DMS153 treated with DMSO at 0.1 percent for 48 hours (cell line): Measurements from ENCODE around the gene TNFAIP8.

Experiments used
- DNase-seq: peaks from one replicate; lab custom pipeline; 2025; ENCODE audit not compliant: unreplicated experiment; lab: John Stamatoyannopoulos, UW

TNFAIP8 gene

DNA sequence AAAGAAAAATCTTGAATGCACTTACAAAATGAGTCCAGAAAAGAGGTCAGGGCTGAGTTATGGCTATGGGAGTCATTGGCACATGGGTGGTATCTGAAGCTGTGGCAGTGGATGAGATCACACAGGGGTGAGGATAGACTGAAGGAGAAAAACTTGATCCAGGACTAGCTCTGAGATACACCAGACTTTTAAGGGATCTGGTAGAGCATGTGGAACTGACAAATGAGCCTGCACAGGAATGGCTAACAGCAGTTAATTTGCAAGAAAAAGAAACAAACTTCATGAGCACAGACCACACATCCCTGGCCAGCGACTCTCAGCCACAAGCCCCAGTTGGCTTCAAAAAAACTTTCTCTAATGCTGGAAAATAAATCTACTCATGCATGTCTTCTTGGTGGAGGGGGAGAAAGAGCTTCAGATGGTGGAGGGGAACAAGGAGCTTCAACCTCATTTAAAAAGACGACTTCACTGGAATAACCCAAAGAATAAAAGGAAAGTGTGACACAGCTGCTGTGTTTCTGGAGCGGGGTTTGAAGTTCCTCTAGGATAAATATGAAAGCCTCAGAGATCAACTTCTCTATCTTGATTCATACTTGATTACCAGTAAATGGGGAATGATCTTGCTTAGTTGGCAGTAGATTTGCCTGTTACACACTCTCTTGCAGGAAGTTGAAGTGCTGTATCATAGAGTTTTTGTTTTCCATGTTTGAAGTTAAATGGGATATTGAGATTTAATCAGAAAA is 33.6 kb downstream of the TNFAIP8 start:
- DNase-seq = no peak

DNA sequence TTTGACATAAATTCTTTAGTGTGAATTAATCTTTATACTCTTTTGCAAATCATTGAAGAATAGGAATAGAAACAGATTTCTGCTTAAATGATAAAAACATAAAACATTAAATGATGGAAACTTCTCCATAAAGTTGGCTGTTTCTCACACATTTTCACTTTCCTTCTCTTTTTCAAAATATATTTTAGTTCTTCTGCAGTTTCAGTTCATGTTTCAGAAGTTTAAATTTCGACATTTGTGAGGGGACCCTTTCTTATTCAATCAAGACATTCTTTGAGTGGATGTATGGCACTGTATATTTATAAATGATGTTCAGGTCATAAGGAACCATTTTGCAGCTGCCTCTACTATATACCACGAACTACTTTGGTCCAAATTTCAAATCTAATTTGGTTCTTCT is 34.6 kb downstream of the TNFAIP8 start:
- DNase-seq = no peak

DNA sequence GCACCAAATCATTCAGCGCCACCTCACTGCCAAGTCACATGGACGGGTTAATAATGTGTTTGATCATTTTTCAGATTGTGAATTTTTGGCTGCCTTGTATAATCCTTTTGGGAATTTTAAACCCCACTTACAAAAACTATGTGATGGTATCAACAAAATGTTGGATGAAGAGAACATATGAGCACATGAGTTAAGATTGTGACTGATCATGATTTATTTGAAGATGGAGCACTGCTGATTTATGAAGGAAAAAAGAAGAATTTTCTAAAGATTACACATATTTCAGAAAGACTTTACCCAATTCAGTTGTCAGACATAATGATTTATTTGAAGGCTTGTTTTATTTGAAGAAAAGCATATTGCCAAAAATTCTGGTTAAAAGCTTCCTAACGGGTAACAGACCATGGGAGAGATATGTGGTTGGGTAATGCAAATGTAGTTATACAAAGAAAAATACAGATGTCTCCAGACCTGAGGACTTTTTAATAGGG is 37.4 kb downstream of the TNFAIP8 start:
- DNase-seq = no peak

DNA sequence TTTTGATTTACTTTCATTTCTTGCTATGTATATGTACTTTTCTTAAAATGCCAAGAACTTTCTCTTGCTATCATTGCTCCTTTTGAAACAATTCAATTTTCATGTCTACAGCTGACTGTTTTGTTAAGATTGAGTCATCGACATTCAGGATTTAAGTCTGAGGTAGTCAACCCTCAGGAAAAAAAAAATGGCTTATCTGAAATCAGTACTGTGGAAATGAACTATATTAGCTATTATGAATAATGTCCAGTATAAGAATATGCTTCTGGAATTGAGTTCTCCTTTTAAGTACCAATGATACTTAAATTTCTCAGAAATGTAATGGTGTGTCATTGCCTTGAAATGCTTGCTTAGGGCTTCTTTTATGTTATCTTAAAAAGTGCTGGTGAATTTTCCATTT is 37.9 kb downstream of the TNFAIP8 start:
- no peak for DNase-seq

DNA sequence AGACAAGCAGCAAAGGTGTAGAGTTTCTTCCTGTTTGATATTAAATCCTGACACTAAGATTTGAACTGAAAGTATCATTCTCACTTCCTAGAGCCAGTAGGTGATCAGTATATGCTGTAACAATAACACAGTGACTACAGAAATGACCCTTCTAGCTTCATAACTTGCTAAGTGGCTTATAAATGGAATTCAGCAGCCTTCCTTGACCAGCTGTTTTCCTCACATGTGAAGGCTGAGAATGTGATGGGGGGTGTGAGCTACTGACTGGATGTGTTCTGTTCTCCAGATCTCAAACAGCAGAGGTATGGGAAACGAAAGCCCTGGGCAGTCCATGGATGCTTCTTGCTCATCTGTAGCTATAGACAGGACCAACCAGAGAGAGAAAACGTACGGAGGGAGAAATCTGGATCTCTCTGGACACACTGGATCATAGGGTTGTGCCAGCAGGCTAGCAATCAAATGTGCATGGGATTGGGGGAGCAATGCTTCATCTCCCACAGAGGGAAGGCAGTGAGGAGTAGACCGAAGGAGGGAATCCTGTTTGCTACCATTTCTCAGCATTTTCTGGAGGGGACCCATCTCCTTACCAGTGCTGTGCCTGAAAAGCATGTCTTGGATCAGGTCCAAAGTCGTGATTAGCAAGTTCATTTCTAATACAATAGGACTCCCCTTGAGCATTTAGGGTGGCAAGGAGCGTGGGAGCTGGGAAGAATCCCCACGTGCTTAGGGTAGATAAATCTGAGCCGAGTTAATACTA is 39.4 kb downstream of the TNFAIP8 start:
- DNase-seq = no peak

DNA sequence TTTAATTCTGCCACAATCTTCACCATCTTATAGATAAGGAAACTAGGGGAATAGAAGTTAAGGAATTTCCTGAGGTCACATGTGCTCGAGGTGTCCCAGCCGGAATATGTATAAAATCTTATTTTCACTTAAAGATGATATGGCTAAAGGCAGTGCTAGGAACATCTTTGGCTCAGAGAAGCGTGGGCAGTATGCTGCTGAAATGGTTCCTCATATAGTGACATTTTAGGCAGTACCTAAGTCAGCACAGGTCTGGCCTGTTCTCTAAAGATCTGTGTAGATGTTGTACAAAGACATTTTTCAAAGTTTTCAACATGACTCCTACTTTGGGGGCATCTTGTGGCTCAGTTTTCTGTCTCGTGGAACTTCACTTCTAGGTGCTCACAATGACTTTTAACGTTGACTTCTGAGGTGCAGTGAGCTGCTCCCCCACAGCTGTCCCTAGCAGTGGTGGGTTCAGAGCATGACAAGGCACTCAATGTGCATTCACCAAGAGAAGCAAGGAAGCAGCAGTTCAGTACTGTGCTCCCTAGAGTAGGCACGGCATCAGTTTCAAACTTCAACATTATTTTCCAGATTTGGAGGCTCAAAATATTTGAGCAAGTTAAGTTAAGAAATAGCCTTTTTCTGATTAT is 40.3 kb downstream of the TNFAIP8 start:
- no peak for DNase-seq

DNA sequence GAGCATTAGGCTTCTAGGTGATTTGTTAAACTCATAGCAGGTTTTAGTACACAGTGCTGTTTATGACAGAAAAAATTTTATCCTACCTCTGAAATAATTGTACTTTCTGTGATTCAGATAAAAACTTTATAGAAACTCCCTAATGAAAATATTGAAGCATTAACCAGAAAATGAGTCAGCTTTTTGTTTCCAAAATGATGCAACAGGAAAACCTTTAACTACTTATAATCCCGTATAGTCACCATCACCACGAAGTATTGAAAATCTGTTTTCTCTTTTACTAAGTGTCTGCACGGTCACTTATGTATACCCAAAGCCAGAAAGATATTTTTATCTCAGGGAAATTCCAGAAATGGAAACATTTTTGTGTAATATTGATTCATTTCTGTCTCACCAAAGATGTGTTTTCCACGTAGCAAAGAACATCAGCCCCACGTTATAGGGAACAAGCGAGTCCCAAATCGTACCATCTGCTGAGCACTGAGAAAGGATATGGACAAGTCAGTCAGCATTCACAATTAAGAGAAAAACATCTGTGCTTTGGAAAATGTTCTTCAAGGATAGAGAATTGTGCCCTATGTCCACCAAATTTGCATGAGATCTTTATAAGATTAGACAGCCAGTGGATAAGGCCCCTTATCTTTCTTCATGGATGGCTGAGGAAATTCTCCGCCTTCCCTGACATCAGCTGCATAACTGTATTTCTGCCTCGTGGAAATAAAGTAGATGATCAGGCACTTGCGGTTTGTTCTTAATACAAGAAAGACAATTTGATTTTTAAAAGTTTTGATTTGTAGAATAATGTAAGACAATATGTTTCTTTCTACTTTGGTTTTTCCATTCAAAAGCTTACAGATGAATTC is 41.9 kb downstream of the TNFAIP8 start:
- DNase-seq = no peak

DNA sequence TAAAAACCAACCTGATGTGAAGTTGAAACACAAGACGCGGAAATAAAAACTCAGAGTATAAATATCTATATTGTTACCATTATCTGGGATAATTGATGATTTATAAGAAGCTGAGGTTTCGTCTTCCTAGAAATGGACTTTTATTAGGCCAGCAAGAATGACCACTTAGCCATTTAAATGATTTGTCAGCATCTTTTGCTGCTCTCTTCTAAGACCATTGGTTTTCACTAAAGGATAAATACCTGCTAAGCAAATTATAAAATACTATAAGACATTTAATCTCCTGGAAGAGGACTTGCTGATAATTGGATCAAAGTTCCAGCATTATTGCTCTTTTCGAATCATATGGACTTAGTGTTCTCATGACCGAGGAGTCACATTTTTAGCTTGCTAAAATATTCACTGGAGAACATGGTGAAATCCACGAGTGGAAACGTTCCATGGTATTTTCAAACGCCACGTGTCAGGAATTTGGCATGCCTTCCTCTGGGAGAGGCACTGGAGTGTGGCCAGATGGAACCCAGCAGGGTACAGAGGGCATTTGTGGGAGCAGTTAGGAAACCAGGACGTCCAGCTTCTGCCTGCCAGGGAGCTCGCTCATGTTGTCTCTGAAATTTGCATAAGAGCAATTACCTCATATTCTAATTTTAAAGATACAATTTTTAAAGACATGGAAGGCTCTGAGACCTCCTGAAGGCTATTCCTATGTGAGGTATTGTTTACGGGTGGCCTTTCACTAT is 43.1 kb downstream of the TNFAIP8 start:
- DNase-seq = no peak

DNA sequence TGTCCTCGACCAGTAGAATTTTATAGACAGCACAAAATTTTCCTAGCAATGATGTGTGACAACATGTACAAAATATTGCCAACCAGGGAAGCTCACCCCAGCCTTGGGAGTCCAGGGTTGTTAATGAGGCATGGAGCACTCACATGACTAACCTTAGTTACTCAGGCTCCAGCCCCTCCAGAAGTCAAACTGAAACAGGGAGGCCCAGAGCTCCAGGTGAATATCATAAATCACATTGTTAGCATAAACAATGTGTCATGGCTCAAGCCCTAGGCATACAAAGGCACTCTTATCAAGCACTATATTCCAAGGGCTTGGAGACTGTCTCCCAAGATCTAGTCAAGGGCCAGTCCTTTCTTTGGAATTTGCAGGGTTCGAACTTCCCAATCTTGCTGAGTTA is 44.4 kb downstream of the TNFAIP8 start:
- DNase-seq = no peak

DNA sequence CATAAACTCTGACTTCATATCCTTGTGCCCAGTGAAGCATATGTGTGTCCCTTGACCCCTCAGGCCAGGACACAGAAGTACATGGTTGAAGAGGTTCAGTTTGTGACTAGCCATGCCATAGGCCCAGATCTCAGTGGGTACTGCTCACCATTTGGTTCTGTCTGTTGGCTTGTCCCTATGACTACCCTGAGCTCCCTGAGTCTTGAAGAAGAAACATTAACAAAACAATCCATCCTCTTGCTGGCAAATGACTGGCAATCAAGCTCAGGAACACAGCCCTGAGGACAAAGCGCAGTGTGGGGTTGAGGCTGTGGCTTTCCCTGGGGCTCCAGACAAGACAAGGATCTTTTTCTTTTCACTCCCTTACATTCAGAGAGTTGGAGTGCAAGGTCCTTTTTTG is 46.3 kb downstream of the TNFAIP8 start:
- no peak for DNase-seq

DNA sequence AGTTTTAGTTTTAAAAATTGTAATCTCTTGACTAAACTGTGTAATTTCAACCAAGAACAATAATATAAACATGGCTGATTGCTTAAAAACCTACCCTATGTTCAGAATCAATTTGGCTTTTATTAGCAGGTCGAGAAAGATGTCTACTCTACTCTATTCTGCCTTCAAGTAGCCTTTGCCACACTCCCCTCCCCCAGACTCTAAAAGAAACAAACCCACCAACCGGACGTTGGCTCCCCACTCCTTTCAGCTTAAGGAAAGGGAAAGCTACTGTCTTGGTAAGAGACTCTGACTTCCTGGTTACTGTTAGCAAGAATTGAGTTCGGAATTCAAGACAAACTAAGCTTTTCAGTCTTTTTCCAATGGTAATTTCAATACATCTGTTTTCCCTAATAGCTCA is 46.7 kb downstream of the TNFAIP8 start:
- no peak for DNase-seq

DNA sequence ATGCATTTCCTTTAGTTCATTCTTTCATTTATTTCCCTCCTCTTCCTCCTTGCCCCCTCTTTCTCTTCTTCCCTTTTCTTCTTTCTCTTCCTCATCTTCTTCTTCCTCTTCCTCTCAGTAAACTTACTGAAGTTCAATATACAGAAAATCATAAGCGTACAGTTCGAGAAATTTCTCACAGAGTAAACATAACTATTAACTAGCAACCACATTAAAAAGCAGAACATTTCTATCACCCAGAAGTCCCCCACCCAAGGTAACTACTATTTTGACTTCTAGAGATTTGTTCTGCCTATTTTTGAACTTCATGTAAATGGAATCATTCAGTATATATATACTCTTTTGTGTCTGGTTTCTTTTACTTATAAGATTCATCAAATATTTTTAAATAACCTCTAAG is 48.2 kb downstream of the TNFAIP8 start:
- no peak for DNase-seq

DNA sequence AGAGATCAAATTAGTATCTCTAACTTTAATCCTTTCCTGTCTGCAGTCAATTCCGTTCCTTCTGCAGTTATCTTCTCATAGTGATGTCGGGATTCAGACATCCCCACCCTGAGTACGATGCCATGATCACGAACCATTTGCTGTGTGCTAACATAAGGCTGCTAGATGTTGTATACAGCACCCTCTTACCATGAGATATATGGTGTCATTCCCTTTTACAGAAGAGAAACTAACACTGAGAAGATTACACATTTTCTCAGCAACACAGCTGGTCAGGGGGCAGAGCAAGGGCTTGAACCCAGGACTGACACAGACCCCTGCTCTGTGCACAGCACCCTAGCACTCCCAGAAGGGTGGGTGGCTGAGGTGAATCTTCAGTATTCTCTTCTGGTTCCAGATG is 49.6 kb downstream of the TNFAIP8 start:
- no peak for DNase-seq

DNA sequence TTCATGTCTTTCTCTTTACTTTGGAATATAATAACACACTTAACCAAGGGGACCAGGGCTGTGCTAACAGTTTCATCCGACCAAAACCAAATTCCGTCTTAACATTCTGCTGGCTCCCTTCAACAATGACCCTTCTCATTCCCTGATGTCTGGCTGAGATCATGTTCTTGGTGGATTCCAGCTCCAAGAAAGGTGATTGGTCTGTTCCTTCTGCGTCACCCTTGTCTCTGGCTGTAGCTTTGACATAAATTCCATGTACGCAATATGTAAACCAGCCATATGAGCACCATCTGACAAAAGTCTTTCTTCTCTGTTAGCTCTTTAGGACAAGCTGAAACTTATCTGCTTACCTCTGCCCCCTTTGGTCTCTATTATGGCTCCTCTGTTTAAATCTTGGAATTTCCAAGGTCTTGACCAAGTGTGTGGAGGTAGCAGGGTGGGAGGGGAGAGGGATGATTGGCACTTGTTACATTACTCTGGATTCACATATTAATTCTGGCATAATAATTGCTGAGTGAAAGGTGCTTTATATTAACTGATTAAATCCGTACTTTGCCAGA is 50.8 kb downstream of the TNFAIP8 start:
- DNase-seq = no peak

DNA sequence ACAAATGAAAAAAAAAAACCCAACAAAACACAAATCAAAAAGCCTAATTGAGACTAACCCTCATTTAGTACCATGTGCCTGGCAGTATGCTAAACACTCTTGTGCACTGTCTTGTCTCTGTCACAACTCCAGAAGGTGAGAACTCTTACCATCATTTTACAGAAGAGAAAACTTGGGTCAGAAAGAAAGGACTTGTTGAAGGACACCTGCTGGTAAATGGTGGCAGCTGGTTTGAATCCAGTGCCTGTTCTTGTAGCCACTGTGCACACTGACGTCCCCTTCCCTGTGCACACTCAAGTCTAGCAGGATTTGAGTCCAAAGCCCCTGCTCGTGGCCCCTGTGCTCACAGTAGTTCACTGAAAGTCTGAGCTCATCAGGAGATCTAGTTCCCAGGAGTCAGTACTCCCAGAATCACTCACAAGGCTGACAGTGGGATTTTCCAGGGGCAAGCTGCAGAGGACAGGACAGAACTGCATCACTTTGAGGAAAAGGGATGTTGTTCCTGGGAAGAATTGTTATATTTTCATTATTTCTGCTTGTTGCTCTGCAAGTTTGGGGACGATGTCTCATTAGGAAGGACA is 53.5 kb downstream of the TNFAIP8 start:
- DNase-seq = no peak

DNA sequence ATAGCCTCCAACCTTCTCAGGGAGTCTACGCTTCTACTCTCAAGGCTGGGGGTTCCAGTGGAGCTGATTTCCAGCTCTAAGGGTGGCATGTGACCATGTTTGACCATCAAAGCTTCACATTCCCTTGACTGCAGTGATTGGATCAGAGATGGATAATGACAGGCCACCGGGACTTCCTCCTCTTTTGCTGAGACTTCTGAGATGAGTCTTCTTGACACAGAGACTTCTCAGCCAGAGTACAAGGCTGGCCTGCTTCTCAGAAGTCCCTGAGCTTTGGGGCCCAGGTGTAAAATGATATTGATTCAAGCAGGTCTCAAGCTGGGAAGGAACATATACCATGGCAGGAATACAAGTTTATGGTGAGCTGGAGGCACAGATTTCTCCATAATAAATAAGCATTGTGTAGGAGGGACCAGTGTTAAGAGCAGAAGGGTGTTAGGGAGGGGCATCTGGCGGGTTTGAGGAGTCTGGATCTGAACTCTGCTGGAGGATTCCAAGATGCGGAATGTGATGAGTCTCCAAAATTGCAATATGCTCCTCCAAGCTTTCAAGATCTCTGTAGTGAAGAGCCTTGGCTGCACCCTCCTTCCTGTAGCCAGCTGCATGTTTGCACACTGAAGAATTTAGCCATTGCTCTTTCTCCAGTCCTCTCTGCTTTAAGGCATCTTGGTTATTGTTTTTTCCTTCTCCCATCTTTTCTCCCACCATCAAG is 54.8 kb downstream of the TNFAIP8 start:
- no peak for DNase-seq

DNA sequence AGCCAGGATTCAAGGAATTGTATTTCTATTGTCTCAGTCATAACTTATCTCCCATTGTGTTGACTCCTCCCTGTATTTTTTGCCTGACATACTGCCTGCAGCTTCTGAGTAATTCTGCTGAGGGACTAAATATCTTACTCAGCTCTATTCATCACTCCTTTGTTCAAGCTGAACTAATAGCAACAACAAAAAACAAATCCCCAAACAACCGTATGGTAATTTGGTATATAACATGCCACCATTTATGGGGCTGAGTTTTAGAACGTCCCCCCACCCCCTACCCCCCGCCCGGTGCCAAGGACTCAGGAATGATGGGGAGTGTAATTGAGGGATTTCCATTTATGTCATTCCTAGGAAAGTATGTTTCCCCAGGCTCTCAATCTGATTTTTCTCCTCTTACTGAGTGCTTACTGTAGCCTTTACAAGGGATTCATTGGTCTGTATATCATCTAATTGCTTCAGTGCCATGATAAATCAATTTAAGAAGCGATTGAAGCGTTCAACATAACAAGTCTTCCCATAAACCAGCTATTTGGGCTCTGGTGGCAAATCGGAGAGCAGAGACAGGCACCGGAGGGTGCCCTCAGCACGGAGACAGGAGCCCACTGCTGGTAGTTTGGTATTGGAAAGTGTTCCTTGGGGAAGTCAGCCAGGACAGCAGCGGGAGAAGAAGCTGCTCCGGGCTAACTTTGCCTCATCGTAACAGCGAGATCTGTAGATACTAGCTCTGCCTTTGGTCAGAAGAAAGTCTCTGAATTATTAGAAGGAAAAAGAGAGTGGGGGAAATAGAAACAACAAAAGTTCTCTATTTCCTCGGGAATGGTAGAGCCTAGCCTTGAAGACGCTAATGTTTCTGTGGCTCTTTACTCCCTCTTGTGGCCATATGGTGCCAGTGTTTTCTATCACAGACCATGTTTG is 55.8 kb downstream of the TNFAIP8 start:
- peak; percentile 29 for DNase-seq
